Lung (tissue), 12 donors: ENCODE data around the gene NIPSNAP3A. TPM values are rescaled to one million over a fixed set of nuclear protein-coding genes. Genes with fewer than 3 reads are reported as not detected.

Experiments
- ATAC-seq: fragments of 200-7000 bp; cut with Tn5 transposase; one replicate; pipeline ENCODE4 v1.9.1; 2020; ENCODE audit warnings: moderate number of reproducible peaks; ENCODE audit not compliant: insufficient read depth, low FRiP score
- DNase-seq, 3 donors: peaks; one replicate each; pipeline ENCODE4 v3.0.0-alpha.2; 2013 to 2017
- H3K27ac ChIP-seq, 2 donors: one replicate each; pipeline ENCODE4 v1.5.1; 2013; ENCODE audit warnings: mild to moderate bottlenecking in 2 of 2, moderate library complexity in 2 of 2, control low read depth in 1 of 2, inconsistent platforms in 1 of 2, low read depth in 1 of 2, low read length in 1 of 2
- H3K27me3 ChIP-seq, 3 donors: one replicate each; pipeline ENCODE4 v1.5.1; 2013; ENCODE audit warnings: low read length in 2 of 3; ENCODE audit not compliant: control insufficient read depth in 3 of 3, insufficient read depth in 3 of 3
- H3K36me3 ChIP-seq, 4 donors: one replicate each; pipeline ENCODE4 v1.5.1; 2013; ENCODE audit warnings: low read length in 4 of 4, mild to moderate bottlenecking in 1 of 4, moderate library complexity in 1 of 4; ENCODE audit not compliant: control insufficient read depth in 4 of 4, insufficient read depth in 4 of 4
- H3K4me1 ChIP-seq, 5 donors: one replicate each; pipeline ENCODE4 v1.5.1; 2013; ENCODE audit warnings: low read length in 5 of 5, mild to moderate bottlenecking in 2 of 5, moderate library complexity in 1 of 5; ENCODE audit not compliant: control insufficient read depth in 5 of 5, insufficient read depth in 5 of 5
- H3K4me3 ChIP-seq: one replicate; pipeline ENCODE4 v1.5.1; 2013; ENCODE audit warnings: mild to moderate bottlenecking, control low read depth, moderate library complexity
- H3K9ac ChIP-seq, 2 donors: one replicate each; pipeline ENCODE4 v1.5.1; 2013; ENCODE audit warnings: low read length in 2 of 2, control low read depth in 1 of 2; ENCODE audit not compliant: insufficient read depth in 1 of 2
- H3K9me3 ChIP-seq, 4 donors: one replicate each; pipeline ENCODE4 v1.5.1; 2013; ENCODE audit warnings: low read length in 3 of 4, mild to moderate bottlenecking in 1 of 4, moderate library complexity in 1 of 4; ENCODE audit not compliant: control insufficient read depth in 4 of 4, insufficient read depth in 3 of 4
- CTCF ChIP-seq: IDR thresholded peaks from 2 replicates; pipeline ENCODE4 v1.5.1; 2012; ENCODE audit warnings: mild to moderate bottlenecking; ENCODE audit errors: control extremely low read depth, extremely low read depth
- WGBS, 2 donors: extraction: QIAGEN DNeasy Blood & Tissue Kit; methylation state at CpG; one replicate each; pipeline ENCODE4 v1.1.7; 2013; 5-methylcytosine and 5-hydroxymethylcytosine counted together
- polyA plus RNA-seq, 2 donors: library from polyadenylated mRNA; stranded (reverse); fragments of 200-250 nt; gene quantifications; one replicate each; pipeline ENCODE4 v1.2.1, GENCODE V29; 2013
- total RNA-seq, 2 donors: library from RNA; depleted of rRNA in 1 of 2; stranded (reverse); fragments of >200 nt in 1 of 2; gene quantifications; one replicate each; pipeline ENCODE4 v1.2.1, GENCODE V29; 2014 to 2021
- donor health status: control.
- donor health status: control.
- donor health status: Bipolar disorder and iron deficiency.
- donor health status: healthy.
- donor health status: DM: yes; HTN: yes; CAD: no.

NIPSNAP3A gene
- total and polyA plus RNA-seq, 4 donors, result 18.9 to 49.5 (median 21.8) TPM

DNA sequence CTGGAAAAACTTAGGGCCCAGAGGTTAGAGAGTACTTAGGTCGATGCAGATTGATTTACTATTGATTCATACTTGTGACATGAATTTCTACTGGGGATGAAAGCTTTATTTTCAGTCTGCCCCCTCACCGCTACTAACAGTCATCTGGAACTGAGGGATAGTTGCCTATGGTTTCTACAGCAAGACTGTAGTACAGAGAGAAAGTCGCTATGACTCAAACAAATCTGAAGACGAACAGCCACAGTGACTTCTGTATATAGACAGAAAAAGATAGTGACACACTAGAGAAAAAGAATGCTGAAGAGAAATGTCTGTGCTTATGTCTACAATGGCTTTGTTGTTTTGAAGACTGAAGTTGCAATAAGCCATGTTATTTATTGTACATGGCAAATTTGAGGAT, 35.9 kb upstream of the NIPSNAP3A start:
- WGBS, 2 donors, result 84 to 96% methylated on average over 4 of the region's 4 CpGs
- no peaks in the 10 kb centered on the region for H3K4me1 ChIP-seq
- no peak for TF ChIP-seq CTCF
- no peak overlapping the region for H3K27ac ChIP-seq
- no peak overlapping the region for H3K4me3 ChIP-seq
- ATAC-seq (no peak), DNase-seq (no peak)
- no peaks in the 10 kb centered on the region for H3K9me3 ChIP-seq
- no peak overlapping the region for H3K9ac ChIP-seq
- H3K36me3 ChIP-seq, result no peaks in the 10 kb centered on the region
- H3K27me3 ChIP-seq, result no peaks in the 10 kb centered on the region

DNA sequence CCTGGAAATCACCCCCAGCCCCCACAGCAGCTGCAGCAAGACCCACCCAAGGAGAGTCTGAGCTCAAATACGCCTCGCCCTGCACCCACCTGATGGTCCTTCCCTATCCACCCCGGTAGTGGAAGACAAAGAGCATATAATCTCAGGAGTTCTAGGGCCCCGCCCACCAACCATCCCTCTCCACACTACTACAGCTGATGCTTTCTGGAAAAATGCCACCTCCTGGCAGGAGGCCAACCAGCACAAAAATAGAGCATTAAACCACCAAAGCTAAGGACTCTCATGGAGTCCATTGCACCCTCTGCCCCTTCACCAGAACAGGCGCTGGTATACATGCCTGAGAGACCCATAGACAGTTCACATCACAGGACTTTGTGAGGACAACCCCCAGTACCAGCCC, 22.5 kb upstream of the NIPSNAP3A start:
- no peak for TF ChIP-seq CTCF
- H3K36me3 ChIP-seq, result no peaks in the 10 kb centered on the region
- H3K4me3 ChIP-seq, result no peak overlapping the region
- ATAC-seq (no peak), DNase-seq (peak in 1 of 3 donors; percentile 8)
- 87 to 93% methylated on average over 5 of the region's 5 CpGs for WGBS, 2 donors
- no peaks in the 10 kb centered on the region for H3K27me3 ChIP-seq
- no peak overlapping the region for H3K9ac ChIP-seq
- H3K4me1 ChIP-seq, result no peaks in the 10 kb centered on the region
- H3K27ac ChIP-seq, result no peak overlapping the region
- no peaks in the 10 kb centered on the region for H3K9me3 ChIP-seq

- no peak overlapping the region for H3K27ac ChIP-seq
- no peaks in the 10 kb centered on the region for H3K9me3 ChIP-seq
- ATAC-seq (no peak), DNase-seq (no peak)
- no peaks in the 10 kb centered on the region for H3K4me1 ChIP-seq
- no peak overlapping the region for H3K4me3 ChIP-seq
- H3K9ac ChIP-seq, result no peak overlapping the region
- H3K27me3 ChIP-seq, result no peaks in the 10 kb centered on the region
- WGBS, 2 donors, result 70 to 81% methylated on average over 3 of the region's 3 CpGs
- no peak for TF ChIP-seq CTCF
- no peaks in the 10 kb centered on the region for H3K36me3 ChIP-seq
Observed at GRCh38 chr9:104738452-104738851, 9.0 kb upstream of the NIPSNAP3A start.

DNA sequence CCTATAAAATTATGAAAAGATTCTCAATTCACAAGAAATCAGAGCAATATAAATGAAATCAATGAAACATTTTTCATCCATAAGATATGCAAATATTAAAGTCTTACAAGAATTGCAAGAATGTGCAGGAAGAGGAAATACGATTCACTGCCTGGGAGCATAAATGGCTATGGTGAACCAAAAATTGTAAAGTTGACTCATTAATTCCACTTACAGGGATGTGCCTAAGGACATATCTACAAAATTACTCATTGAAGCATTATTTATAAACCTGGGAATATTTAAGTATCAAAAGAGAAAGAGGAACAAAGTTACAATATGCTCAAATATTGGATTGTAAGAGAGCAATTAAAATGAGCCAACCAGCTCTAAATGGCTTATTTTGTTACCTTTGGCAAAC, 6.9 kb upstream of the NIPSNAP3A start:
- Histone ChIP-seq H3K9ac (no peak overlapping the region), H3K9me3 (no peaks in the 10 kb centered on the region), H3K4me3 (no peak overlapping the region), H3K27me3 (no peaks in the 10 kb centered on the region), H3K36me3 (no peaks in the 10 kb centered on the region), H3K4me1 (no peaks in the 10 kb centered on the region), H3K27ac (no peak overlapping the region)
- no peak for TF ChIP-seq CTCF
- ATAC-seq (no peak), DNase-seq (no peak)
- WGBS, 2 donors, result 33 to 43% methylated on average over 1 of the region's 1 CpG
